HFFc6 (cell line): ENCODE data around the gene GPR17. TPM values are rescaled to one million over a fixed set of nuclear protein-coding genes. Genes with fewer than 3 reads are reported as not detected.

Source experiments
- DNase-seq: peaks from one replicate; pipeline ENCODE4 v3.0.0-alpha.2; 2018
- H3K27ac Mint-ChIP-seq: 2 replicates; pipeline ENCODE4 v1.8.0; 2020; ENCODE audit warnings: mild to moderate bottlenecking, mixed read lengths
- H3K27me3 Mint-ChIP-seq: 2 replicates; pipeline ENCODE4 v1.8.0; 2021; ENCODE audit warnings: mild to moderate bottlenecking, moderate library complexity, mixed read lengths; ENCODE audit not compliant: insufficient read depth
- H3K36me3 Mint-ChIP-seq: 2 replicates; pipeline ENCODE4 v1.8.0; 2021; ENCODE audit warnings: low read depth, mixed read lengths
- H3K4me1 Mint-ChIP-seq: 2 replicates; pipeline ENCODE4 v1.8.0; 2020; ENCODE audit warnings: low read depth, mixed read lengths
- H3K4me3 Mint-ChIP-seq: 2 replicates; pipeline ENCODE4 v1.8.0; 2020; ENCODE audit warnings: mild to moderate bottlenecking, moderate library complexity, mixed read lengths
- H3K9me3 Mint-ChIP-seq: 2 replicates; pipeline ENCODE4 v1.8.0; 2020; ENCODE audit warnings: mild to moderate bottlenecking, mixed read lengths
- CTCF ChIP-seq: fragments of 200-600 bp; sonication (generic); IDR thresholded peaks from 2 replicates; pipeline ENCODE4 v1.5.0; 2021; ENCODE audit warnings: antibody characterized with exemption, mild to moderate bottlenecking
- total RNA-seq, 6 experiments: library from RNA; stranded (reverse); fragmentation: NEBNext Ultra II Directional; extraction: Animal tissue kit (Norgen Biotek cat#: 25700); gene quantifications; 2 replicates in 1 of 6; 3 replicates in 5 of 6; pipeline ENCODE4 v1.2.3, GENCODE V29; 2021

Gene GPR17
- total RNA-seq, 6 experiments from 2014 or later = not detected

GRCh38 chr2:127608061-127609030 lies 37.6 kb upstream of the GPR17 start:
- peaks cover 30% of the 10 kb centered on the region for H3K36me3 Mint-ChIP-seq
- H3K27me3 Mint-ChIP-seq = no peaks in the 10 kb centered on the region; the same call in 1 of the 2 replicates
- no peak for DNase-seq
- H3K27ac Mint-ChIP-seq = no peak overlapping the region
- TF ChIP-seq CTCF = no peak
- no peaks in the 10 kb centered on the region for H3K4me1 Mint-ChIP-seq
- H3K9me3 Mint-ChIP-seq = peaks cover 19% of the 10 kb centered on the region
- H3K4me3 Mint-ChIP-seq = no peak overlapping the region

- Mint-ChIP-seq H3K27me3 (no peaks in the 10 kb centered on the region; the same call in 1 of the 2 replicates), H3K4me3 (no peak overlapping the region), H3K36me3 (peaks cover 35% of the 10 kb centered on the region), H3K27ac (no peak overlapping the region), H3K4me1 (peaks cover 3% of the 10 kb centered on the region), H3K9me3 (peaks cover 21% of the 10 kb centered on the region)
- no peak for DNase-seq
- no peak for TF ChIP-seq CTCF
Measured at GRCh38 chr2:127609031-127609751, 36.8 kb upstream of the GPR17 start.

GRCh38 chr2:127609818-127610217 lies 36.1 kb upstream of the GPR17 start:
- TF ChIP-seq CTCF = no peak
- no peak for DNase-seq
- Mint-ChIP-seq H3K27ac (no peak overlapping the region), H3K4me1 (peaks cover 9% of the 10 kb centered on the region), H3K36me3 (peaks cover 28% of the 10 kb centered on the region), H3K4me3 (no peak overlapping the region), H3K9me3 (peaks cover 17% of the 10 kb centered on the region), H3K27me3 (no peaks in the 10 kb centered on the region; the same call in 1 of the 2 replicates)

GRCh38 chr2:127610561-127610960 lies 35.4 kb upstream of the GPR17 start:
- peaks cover 17% of the 10 kb centered on the region for H3K9me3 Mint-ChIP-seq
- peaks cover 17% of the 10 kb centered on the region for H3K4me1 Mint-ChIP-seq
- no peak for TF ChIP-seq CTCF
- no peak overlapping the region for H3K4me3 Mint-ChIP-seq
- peaks cover 3% of the 10 kb centered on the region for H3K27me3 Mint-ChIP-seq
- peaks cover 27% of the 10 kb centered on the region for H3K36me3 Mint-ChIP-seq
- H3K27ac Mint-ChIP-seq = no peak overlapping the region
- no peak for DNase-seq

GRCh38 chr2:127611076-127611925 lies 34.7 kb upstream of the GPR17 start:
- Mint-ChIP-seq H3K36me3 (peaks cover 27% of the 10 kb centered on the region), H3K4me1 (peaks cover 24% of the 10 kb centered on the region), H3K27ac (no peak overlapping the region), H3K9me3 (peaks cover 17% of the 10 kb centered on the region), H3K27me3 (peaks cover 3% of the 10 kb centered on the region), H3K4me3 (no peak overlapping the region)
- no peak for TF ChIP-seq CTCF
- DNase-seq = no peak
